Upper lobe of right lung (tissue), 1 donor: Measurements from ENCODE around the gene ENTHD1. TPM values are rescaled to one million over a fixed set of nuclear protein-coding genes. Genes with fewer than 3 reads are reported as not detected.
A peak's percentile ranks its signal among the peaks of the same experiment; 100 is the strongest.

Experiments used
- ATAC-seq: fragments of 200-7000 bp; cut with Tn5 transposase; one replicate; pipeline ENCODE4 v1.9.1; 2020; ENCODE audit warnings: mild to moderate bottlenecking, moderate library complexity
- DNase-seq: peaks from one replicate; pipeline ENCODE4 v3.0.0-alpha.2; 2020
- H3K27ac ChIP-seq: fragments of 200-600 bp; one replicate; pipeline ENCODE4 v1.8.0; 2022
- H3K27me3 ChIP-seq: fragments of 200-600 bp; one replicate; pipeline ENCODE4 v1.8.0; 2022; ENCODE audit warnings: mild to moderate bottlenecking
- H3K36me3 ChIP-seq: fragments of 200-600 bp; one replicate; pipeline ENCODE4 v1.8.0; 2022
- H3K4me1 ChIP-seq: fragments of 200-600 bp; one replicate; pipeline ENCODE4 v1.8.0; 2022
- H3K4me3 ChIP-seq: fragments of 200-600 bp; one replicate; pipeline ENCODE4 v1.8.0; 2022; ENCODE audit warnings: mild to moderate bottlenecking
- H3K9me3 ChIP-seq: fragments of 200-600 bp; one replicate; pipeline ENCODE4 v1.8.0; 2022
- CTCF ChIP-seq: fragments of 200-600 bp; IDR thresholded peaks from one replicate; pipeline ENCODE4 v1.8.0; 2022; ENCODE audit warnings: antibody characterized with exemption
- intact Hi-C: fragments of 100-400 bp; cut with DNase I; formaldehyde crosslinking; loops from one replicate; pipeline ENCODE4 v1.11.0; 2022
- total RNA-seq: library from RNA; stranded (reverse); fragmentation: NEBNext Ultra II Directional; extraction: Animal tissue kit (Norgen Biotek cat#: 25700); gene quantifications from one replicate; pipeline ENCODE4 v1.2.1, GENCODE V29; 2021
- donor health status: DM: no; HTN: yes; CAD: no; lungs with severe emphysema.

The ENTHD1 gene
- total RNA-seq, 1 donor from 2014 or later: not detected

DNA sequence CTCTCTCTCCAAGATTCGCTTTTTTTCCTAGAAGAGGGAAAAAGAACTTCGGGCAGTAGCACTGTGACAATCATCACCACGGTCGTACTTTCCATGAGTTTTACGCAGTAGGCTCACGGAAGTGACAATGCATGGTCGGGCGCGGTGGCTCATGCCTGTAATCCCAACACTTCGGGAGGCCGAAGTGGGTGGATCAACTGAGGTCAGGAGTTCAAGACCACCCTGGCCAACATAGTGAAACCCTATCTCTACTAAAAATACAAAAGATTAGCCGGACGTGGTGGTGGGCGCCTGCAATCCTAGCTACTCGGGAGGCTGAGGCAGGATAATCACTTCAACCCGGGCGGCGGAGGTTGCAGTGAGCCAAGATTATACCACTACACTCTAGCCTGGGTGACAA lies 30.7 kb upstream of the ENTHD1 start:
- no peaks in the 10 kb centered on the region for H3K36me3 ChIP-seq
- peaks cover 32% of the 10 kb centered on the region for H3K27me3 ChIP-seq
- intact Hi-C loops: no loop called here
- no peak overlapping the region for H3K27ac ChIP-seq
- DNase-seq (no peak), ATAC-seq (no peak)
- no peak overlapping the region for H3K4me3 ChIP-seq
- TF ChIP-seq CTCF: no peak
- no peaks in the 10 kb centered on the region for H3K9me3 ChIP-seq
- H3K4me1 ChIP-seq: peaks cover 11% of the 10 kb centered on the region

DNA sequence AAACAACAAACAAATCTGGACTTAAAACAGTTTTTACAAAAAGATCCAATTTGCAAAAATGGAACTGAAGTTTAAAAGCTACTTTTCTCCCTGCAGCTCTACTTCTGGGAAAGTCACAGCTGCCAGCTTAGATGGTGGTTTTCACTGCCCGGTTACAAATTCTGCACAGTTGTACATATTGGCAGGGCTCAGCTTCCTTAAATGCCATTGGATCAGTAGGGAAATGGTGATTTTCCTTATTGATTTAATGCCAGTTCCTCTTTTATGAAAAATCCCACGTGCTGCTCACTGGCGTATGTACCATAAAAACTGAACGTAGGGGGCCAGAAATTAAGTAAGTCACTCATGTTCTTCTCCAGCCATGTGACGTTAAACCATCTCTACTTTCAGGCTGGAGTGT lies 30.1 kb upstream of the ENTHD1 start:
- intact Hi-C loops: no loop called here
- no peak for ATAC-seq
- H3K27ac ChIP-seq: no peak overlapping the region

DNA sequence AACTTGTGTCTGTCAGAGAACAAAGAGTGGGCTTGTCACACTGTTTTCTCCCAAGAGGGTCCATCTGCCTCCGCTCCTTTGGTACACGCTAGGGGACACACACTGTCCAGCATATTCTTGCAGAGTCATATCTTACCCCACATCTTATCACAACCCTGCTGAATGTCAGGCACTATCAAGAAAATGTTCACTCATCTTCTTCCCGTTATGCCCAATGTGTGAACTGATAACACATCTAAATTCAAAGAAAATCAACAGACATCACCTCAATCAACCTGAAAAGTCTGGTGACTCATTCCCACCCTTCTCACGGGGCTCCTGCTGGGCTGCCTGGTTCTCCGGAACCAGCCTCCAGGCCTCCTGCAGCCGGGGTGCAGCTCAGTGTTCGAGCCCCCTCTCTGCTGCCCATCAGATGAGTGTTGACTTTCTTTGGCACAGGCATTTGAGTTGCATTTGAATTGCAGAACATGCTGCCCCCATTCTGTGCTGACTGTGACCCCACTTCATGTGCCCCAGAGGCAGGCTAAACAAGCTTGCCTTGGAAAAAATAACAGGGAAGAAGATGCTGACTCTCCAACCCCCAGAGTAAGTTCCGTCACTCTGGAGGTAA lies 26.7 kb upstream of the ENTHD1 start:
- H3K36me3 ChIP-seq: no peaks in the 10 kb centered on the region
- no peak overlapping the region for H3K4me3 ChIP-seq
- DNase-seq (no peak), ATAC-seq (no peak)
- H3K4me1 ChIP-seq: peaks cover 19% of the 10 kb centered on the region
- H3K27ac ChIP-seq: no peak overlapping the region
- peaks cover 37% of the 10 kb centered on the region for H3K27me3 ChIP-seq
- H3K9me3 ChIP-seq: no peaks in the 10 kb centered on the region
- TF ChIP-seq CTCF: no peak
- intact Hi-C loops: no loop called here

More for the DNA sequence above, 30.1 kb upstream of the ENTHD1 start:
- no peak for DNase-seq
- Histone ChIP-seq H3K27me3 (peaks cover 36% of the 10 kb centered on the region), H3K36me3 (no peaks in the 10 kb centered on the region), H3K4me1 (peaks cover 11% of the 10 kb centered on the region), H3K4me3 (no peak overlapping the region), H3K9me3 (no peaks in the 10 kb centered on the region)
- no peak for TF ChIP-seq CTCF

DNA sequence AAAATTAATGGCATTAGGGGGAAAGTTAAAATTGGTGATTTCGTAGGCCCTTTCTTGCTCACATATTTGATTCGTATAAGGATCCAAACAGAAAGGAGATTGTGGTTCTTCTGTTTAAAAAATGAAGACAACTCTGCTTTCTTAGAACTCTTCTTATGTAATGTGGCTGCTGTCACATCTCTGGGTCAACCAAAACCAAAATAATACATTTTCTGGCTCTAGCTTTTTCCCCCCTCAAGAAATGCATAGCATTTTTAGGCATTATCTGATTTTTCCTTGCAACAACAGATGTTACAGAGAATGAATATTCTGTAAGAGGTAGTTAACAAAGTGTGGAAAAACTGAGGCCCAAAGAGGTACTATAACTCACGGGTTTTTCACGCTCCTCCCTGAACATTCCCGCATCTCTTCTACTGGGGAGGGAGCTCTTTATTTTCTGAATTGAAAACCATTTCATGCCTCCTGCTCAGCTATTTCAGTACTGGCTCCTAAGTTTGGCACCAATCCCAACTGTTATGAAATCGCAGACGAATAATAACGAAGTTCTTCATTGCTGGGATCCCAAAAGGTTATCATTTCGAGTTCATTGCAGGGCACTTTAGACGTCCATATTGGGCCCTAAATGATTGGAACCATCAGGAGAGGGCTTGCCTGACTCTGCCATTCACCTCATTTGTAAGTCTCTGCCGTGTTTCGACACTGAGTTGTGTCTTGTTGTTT lies 24.4 kb upstream of the ENTHD1 start:
- DNase-seq (no peak), ATAC-seq (no peak)
- H3K4me3 ChIP-seq: no peak overlapping the region
- no peaks in the 10 kb centered on the region for H3K36me3 ChIP-seq
- H3K4me1 ChIP-seq: peaks cover 18% of the 10 kb centered on the region
- TF ChIP-seq CTCF: no peak
- no peaks in the 10 kb centered on the region for H3K9me3 ChIP-seq
- H3K27ac ChIP-seq: no peak overlapping the region
- intact Hi-C loops: no loop called here
- H3K27me3 ChIP-seq: peaks cover 40% of the 10 kb centered on the region

DNA sequence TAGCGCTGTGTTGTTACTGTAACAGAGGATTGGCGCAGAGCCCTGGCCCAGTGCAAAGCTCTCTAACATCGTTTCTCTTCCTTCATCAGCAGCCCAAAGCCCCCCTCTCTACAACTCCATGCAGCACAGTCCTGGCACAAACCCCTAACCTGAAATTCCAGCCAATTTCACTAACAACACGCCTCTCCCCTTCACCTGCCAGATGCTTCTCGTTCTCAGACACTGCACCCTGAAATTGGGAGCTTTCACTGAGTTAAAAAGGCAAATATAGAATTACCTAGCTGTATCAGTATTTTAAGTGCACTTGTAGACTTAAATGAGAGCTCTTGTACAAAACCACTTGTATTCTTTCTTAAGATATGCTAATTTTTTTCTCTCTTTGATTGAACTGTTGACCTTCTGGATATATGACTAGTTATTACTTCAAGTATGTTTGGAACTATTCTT lies 23.7 kb upstream of the ENTHD1 start:
- DNase-seq: no peak
- ATAC-seq: peak; percentile 59
- H3K36me3 ChIP-seq: no peaks in the 10 kb centered on the region
- intact Hi-C loops: no loop called here
- no peak for TF ChIP-seq CTCF
- H3K27me3 ChIP-seq: peaks cover 36% of the 10 kb centered on the region
- peak overlapping the region; percentile 36 for H3K27ac ChIP-seq
- H3K4me3 ChIP-seq: no peak overlapping the region
- H3K4me1 ChIP-seq: peaks cover 18% of the 10 kb centered on the region
- no peaks in the 10 kb centered on the region for H3K9me3 ChIP-seq
